ENCODE results near the gene ARL9. TPM values are rescaled to one million over a fixed set of nuclear protein-coding genes. Genes with fewer than 3 reads are reported as not detected.

ARL9 gene
- total RNA-seq, 1 donor from 2014 or later = 0.29 TPM

- Histone ChIP-seq H3K36me3 (ENCODE audit: control insufficient read depth, insufficient read depth, low read length) (no peaks in the 10 kb centered on the region), H3K27me3 (ENCODE audit: control insufficient read depth, insufficient read depth, low read length) (no peaks in the 10 kb centered on the region), H3K4me3 (ENCODE audit: low read depth, low read length) (no peak overlapping the region)
- DNase-seq (ENCODE audit: low read depth) = no peak
- no peak for TF ChIP-seq CTCF (IDR thresholded peaks at IDR 0.05; ENCODE audit: insufficient read depth, low read length, poor library complexity, severe bottlenecking)
These were observed 46.7 kb downstream of the ARL9 start for GRCh38 chr4:56552273-56552672.

- DNase-seq (ENCODE audit: low read depth) = no peak
- TF ChIP-seq CTCF (IDR thresholded peaks at IDR 0.05; ENCODE audit: insufficient read depth, low read length, poor library complexity, severe bottlenecking) = no peak
- no peaks in the 10 kb centered on the region for H3K36me3 ChIP-seq (ENCODE audit: control insufficient read depth, insufficient read depth, low read length)
- no peak overlapping the region for H3K4me3 ChIP-seq (ENCODE audit: low read depth, low read length)
- H3K27me3 ChIP-seq (ENCODE audit: control insufficient read depth, insufficient read depth, low read length) = no peaks in the 10 kb centered on the region
These were observed 64.5 kb downstream of the ARL9 start for GRCh38 chr4:56570041-56570440.

Other genes starting within 250 kb of the ARL9 start
- 8.8 and 10.4 TPM in 2 replicates for gene AASDH, start 118.3 kb upstream of the ARL9 start, total RNA-seq
- gene PPAT, start 70.2 kb upstream of the ARL9 start, total RNA-seq = 13.9 and 15.5 TPM in 2 replicates
- 74.0 and 88.5 TPM in 2 replicates for gene PAICS, start 69.5 kb upstream of the ARL9 start, total RNA-seq
- gene SRP72, start 38.2 kb upstream of the ARL9 start, total RNA-seq = 75.5 and 76.9 TPM in 2 replicates
- 0.96 and 3.0 TPM in 2 replicates for gene HOPX, start 175.5 kb downstream of the ARL9 start, total RNA-seq